Endothelial cell of umbilical vein (primary cell): ENCODE measurements around the gene CYB5D1. TPM values are rescaled to one million over a fixed set of nuclear protein-coding genes. Genes with fewer than 3 reads are reported as not detected.
A peak's percentile ranks its signal among the peaks of the same experiment; 100 is the strongest.

ENCODE experiments used
- BruUV-seq: library from RNA; stranded (reverse); fragments of 400-500 nt; replicated peaks from 2 replicates; lab custom pipeline; 2021; lab: Mats Ljungman, UMichigan
- CTCF ChIA-PET: fragments of 300-600, 350-600 bp; sonication (Branson Sonifier 250); formaldehyde crosslinking; loops from one replicate; lab custom pipeline; 2021; ENCODE audit warnings: antibody characterized with exemption, inconsistent platforms; lab: Charles Lee
- POLR2A ChIA-PET: fragments of 300-600, 350-600 bp; sonication (Branson Sonifier 250); formaldehyde crosslinking; loops from one replicate; lab custom pipeline; 2021; ENCODE audit warnings: antibody characterized with exemption, inconsistent platforms; lab: Charles Lee
- DNase-seq: peaks from one replicate; pipeline ENCODE4 v3.0.0-alpha.2; 2011; ENCODE audit warnings: low read depth, low spot score
- FAIRE-seq: peaks from 2 replicates; lab custom pipeline; 2011; peaks lifted over from hg19 to GRCh38; lab: Jason Lieb, UNC
- H2AFZ ChIP-seq: 2 replicates; pipeline ENCODE4 v1.6.0; 2012; ENCODE audit warnings: low read depth, low read length, control low read depth, inconsistent platforms
- H3K27ac ChIP-seq: 2 replicates; pipeline ENCODE4 v1.5.1; 2011; ENCODE audit warnings: low read depth, mild to moderate bottlenecking, control low read depth, low read length, moderate library complexity; ENCODE audit not compliant: insufficient read depth
- H3K27me3 ChIP-seq, 2 experiments: 2 replicates each; pipeline versions ENCODE4 v1.6.0 to v1.6.1; 2011; ENCODE audit warnings: low read length in 2 of 2, mixed read lengths in 1 of 2; ENCODE audit not compliant: control insufficient read depth in 2 of 2, insufficient read depth in 2 of 2
- H3K36me3 ChIP-seq, 2 experiments: 2 replicates in 1 of 2; 3 replicates in 1 of 2; pipeline ENCODE4 v1.5.1; 2011; ENCODE audit warnings: low read length in 2 of 2, mild to moderate bottlenecking in 1 of 2, moderate library complexity in 1 of 2; ENCODE audit not compliant: control insufficient read depth in 2 of 2, insufficient read depth in 2 of 2; ENCODE audit errors: extremely low read depth in 1 of 2
- H3K4me1 ChIP-seq: 3 replicates; pipeline ENCODE4 v1.5.1; 2011; ENCODE audit warnings: mild to moderate bottlenecking, low read length; ENCODE audit not compliant: control insufficient read depth, insufficient read depth; ENCODE audit errors: extremely low read depth
- H3K4me2 ChIP-seq: 2 replicates; pipeline ENCODE4 v1.6.1; 2011; ENCODE audit warnings: low read length, control low read depth, mixed read lengths; ENCODE audit not compliant: insufficient read depth
- H3K4me3 ChIP-seq, 3 experiments: fragments of 200-600 bp in 1 of 3; sonication (generic), shearing (Covaris generic) in 1 of 3; replicated peaks in 1 of 3; 2 replicates each; pipeline ENCODE4 v1.5.1; 2011 to 2016; ENCODE audit warnings: control low read depth in 3 of 3, low read length in 3 of 3, mild to moderate bottlenecking in 2 of 3, inconsistent platforms in 1 of 3, low read depth in 1 of 3, moderate library complexity in 1 of 3; ENCODE audit not compliant: insufficient read depth in 1 of 3
- H3K79me2 ChIP-seq: 2 replicates; pipeline ENCODE4 v1.6.0; 2012; ENCODE audit warnings: low read length, inconsistent platforms; ENCODE audit not compliant: control insufficient read depth, insufficient read depth
- H3K9ac ChIP-seq: replicated peaks from 2 replicates; pipeline ENCODE3; 2011; ENCODE audit warnings: low read length, control low read depth; ENCODE audit not compliant: insufficient read depth; ENCODE audit errors: extremely low read depth
- H3K9me1 ChIP-seq: replicated peaks from 3 replicates; pipeline ENCODE4 v1.6.0; 2011; ENCODE audit warnings: mild to moderate bottlenecking, low read length; ENCODE audit not compliant: control insufficient read depth, insufficient read depth; ENCODE audit errors: extremely low read depth
- H3K9me3 ChIP-seq: replicated peaks from 2 replicates; pipeline ENCODE4 v1.5.1; 2012; ENCODE audit warnings: low read length, inconsistent platforms; ENCODE audit not compliant: control insufficient read depth, insufficient read depth
- H4K20me1 ChIP-seq: replicated peaks from 2 replicates; pipeline ENCODE3; 2011; ENCODE audit warnings: mild to moderate bottlenecking, low read length; ENCODE audit not compliant: control insufficient read depth, insufficient read depth; ENCODE audit errors: extremely low read depth
- CTCF ChIP-seq, 2 donors: IDR thresholded peaks; 1 replicate in 1 of 2; 2 replicates in 1 of 2; pipeline ENCODE4 v1.5.1; 2011; ENCODE audit warnings: low read length in 2 of 2, mild to moderate bottlenecking in 2 of 2, moderate library complexity in 2 of 2, control low read depth in 1 of 2, inconsistent platforms in 1 of 2, low read depth in 1 of 2; ENCODE audit not compliant: insufficient read depth in 1 of 2; ENCODE audit errors: extremely low read depth in 1 of 2
- FOS ChIP-seq: IDR thresholded peaks from 2 replicates; pipeline ENCODE4 v1.6.1; 2011; ENCODE audit warnings: mild to moderate bottlenecking, low read length, moderate library complexity, borderline replicate concordance; ENCODE audit not compliant: insufficient read depth
- GATA2 ChIP-seq: IDR thresholded peaks from 2 replicates; pipeline ENCODE4 v1.7.0; 2011; ENCODE audit warnings: low read depth, mild to moderate bottlenecking, moderate library complexity, mixed read lengths, low read length; ENCODE audit not compliant: insufficient read length, insufficient read depth
- JUN ChIP-seq: IDR thresholded peaks from 2 replicates; pipeline ENCODE4 v1.6.1; 2011; ENCODE audit warnings: borderline replicate concordance, low read depth; ENCODE audit not compliant: insufficient read length, insufficient read depth
- MAX ChIP-seq: IDR thresholded peaks from 2 replicates; pipeline ENCODE4 v1.6.1; 2011; ENCODE audit not compliant: insufficient read depth, insufficient read length
- POLR2A ChIP-seq: IDR thresholded peaks from 2 replicates; pipeline ENCODE4 v1.6.1; 2012; ENCODE audit warnings: low read depth, mild to moderate bottlenecking, control low read depth, low read length
- POLR2AphosphoS5 ChIP-seq: IDR thresholded peaks from 2 replicates; pipeline ENCODE4 v1.6.1; 2012; ENCODE audit warnings: low read depth, mild to moderate bottlenecking, control low read depth, low read length, moderate library complexity; ENCODE audit not compliant: insufficient read depth
- dilution Hi-C: fragments of 300-500 bp; cut with MboI; formaldehyde crosslinking; loops from one replicate; pipeline ENCODE4 v1.15.0; 2019; ENCODE audit warnings: low sequenced_read_pairs; ENCODE audit not compliant: extremely low pct_ligation_motif_present
- intact Hi-C: fragments of 100-400 bp; cut with micrococcal nuclease; formaldehyde crosslinking; loops from one replicate; pipeline ENCODE4 v1.10.0; 2022
- polyA plus RNA-seq, 4 experiments: library from polyadenylated mRNA; depleted of rRNA in 3 of 4; stranded (reverse) in 3 of 4; unstranded in 1 of 4; fragments of >200 nt; gene quantifications; 2 replicates each; pipeline versions ENCODE4 v1.2.1 to v1.2.3, GENCODE V29; 2011 to 2012; ENCODE audit warnings: missing spikeins in 1 of 4
- total RNA-seq: library from RNA; stranded (reverse); gene quantifications from 2 replicates; pipeline ENCODE4 v1.2.3, GENCODE V29; 2021

The CYB5D1 gene
- total and polyA plus RNA-seq, 2 donors (not counting 3 experiments of a cell fraction or from before 2014, with no cell fraction given): 9.4 to 18.1 TPM

GRCh38 chr17:7854851-7855659 is 2.7 kb upstream of the CYB5D1 start, which contains the start of gene TMEM88:
TSS of gene TMEM88 (plus strand) at chr17:7855066. CDS start at chr17:7855075, 9 bp downstream.
- peak within 1 kb of the TSS; percentile 72 for H3K4me2 ChIP-seq
- H4K20me1 ChIP-seq: no peaks in the 10 kb centered on the region
- dilution Hi-C loops: no loop called here
- intact Hi-C loops: loop anchor here (2.0 to 10.0 kb wide), 3 partner anchors 134 to 830 kb away; partner anchors contain the start of genes BCL6B and PHF23
- BruUV-seq: no TSS peak
- H2AFZ ChIP-seq: no peak within 1 kb of the TSS
- peak within 1 kb of the TSS; percentile 96 for H3K27ac ChIP-seq
- H3K4me3 ChIP-seq: peak within 1 kb of the TSS in 2 of 3 experiments; percentile 52 to 53
- ChIA-PET CTCF (interaction anchor here (0.7 to 3.1 kb wide), 4 partner anchors 13 to 607 kb away, joined by 3 to 28 read pairs (median 4); partner anchors contain the start of gene KDM6B), POLR2A (interaction anchor here (1.0 to 1.1 kb wide), 3 partner anchors 10 to 18 kb away, joined by 3 to 4 read pairs (median 4); no protein-coding TSS in a partner anchor)
- H3K9me1 ChIP-seq: no peaks in the 10 kb centered on the region
- peak; percentile 39 for DNase-seq
- no peaks in the 10 kb centered on the region for H3K27me3 ChIP-seq
- H3K36me3 ChIP-seq: peaks cover 0 to 20% of the 10 kb centered on the region in 2 experiments
- H3K9ac ChIP-seq: peak within 1 kb of the TSS; percentile 96
- H3K4me1 ChIP-seq: peaks cover 35% of the 10 kb centered on the region
- no peaks in the 10 kb centered on the region for H3K9me3 ChIP-seq
- TF ChIP-seq CTCF (IDR thresholded peaks at IDR 0.05; ENCODE audit: extremely low read depth in 1 of 2, insufficient read depth in 1 of 2, low read depth in 1 of 2, low read length in 2 of 2) (no peak), POLR2A (peak; percentile 70), FOS (no peak), MAX (no peak), JUN (no peak), GATA2 (no peak), POLR2AphosphoS5 (peak; percentile 66)
- peaks cover 2% of the 10 kb centered on the region for H3K79me2 ChIP-seq
- FAIRE-seq: no peak
